Measurements from ENCODE around the gene PTPRN2.

PTPRN2 gene

GRCh38 chr7:158267742-158268435 lies 319.7 kb downstream of the PTPRN2 start:
- no peak for TF ChIP-seq CTCF (conservative IDR thresholded peaks at IDR 0.05; ENCODE audit: low read length)
- H3K4me3 ChIP-seq (ENCODE audit: low read length): no peak overlapping the region
- DNase-seq (ENCODE audit: low read depth): no peak

GRCh38 chr7:158266817-158267741 lies 320.5 kb downstream of the PTPRN2 start:
- no peak overlapping the region for H3K4me3 ChIP-seq (ENCODE audit: low read length)
- DNase-seq (ENCODE audit: low read depth): no peak
- TF ChIP-seq CTCF (conservative IDR thresholded peaks at IDR 0.05; ENCODE audit: low read length): no peak

GRCh38 chr7:158266426-158266816 lies 321.2 kb downstream of the PTPRN2 start:
- no peak for DNase-seq (ENCODE audit: low read depth)
- H3K4me3 ChIP-seq (ENCODE audit: low read length): no peak overlapping the region
- no peak for TF ChIP-seq CTCF (conservative IDR thresholded peaks at IDR 0.05; ENCODE audit: low read length)

- no peak for TF ChIP-seq CTCF (conservative IDR thresholded peaks at IDR 0.05; ENCODE audit: low read length)
These were observed 321.9 kb downstream of the PTPRN2 start for GRCh38 chr7:158265743-158266080.

GRCh38 chr7:158264881-158265742 lies 322.5 kb downstream of the PTPRN2 start:
- no peak for DNase-seq (ENCODE audit: low read depth)
- no peak for TF ChIP-seq CTCF (conservative IDR thresholded peaks at IDR 0.05; ENCODE audit: low read length)
- H3K4me3 ChIP-seq (ENCODE audit: low read length): no peak overlapping the region

More at GRCh38 chr7:158265743-158266080, 321.9 kb downstream of the PTPRN2 start:
- H3K4me3 ChIP-seq (ENCODE audit: low read length): no peak overlapping the region
- no peak for DNase-seq (ENCODE audit: low read depth)

- DNase-seq (ENCODE audit: low read depth): no peak
- no peak overlapping the region for H3K4me3 ChIP-seq (ENCODE audit: low read length)
- no peak for TF ChIP-seq CTCF (conservative IDR thresholded peaks at IDR 0.05; ENCODE audit: low read length)
These were observed 323.5 kb downstream of the PTPRN2 start for GRCh38 chr7:158263964-158264748.

Data from AG10803 (cell line).